ENCODE results near the gene TAGLN. TPM values are rescaled to one million over a fixed set of nuclear protein-coding genes. Genes with fewer than 3 reads are reported as not detected.

TAGLN gene
- polyA plus RNA-seq, 6 donors from 2014 or later = 5.2 to 11.5 (median 6.8) TPM; not detected in 1

DNA sequence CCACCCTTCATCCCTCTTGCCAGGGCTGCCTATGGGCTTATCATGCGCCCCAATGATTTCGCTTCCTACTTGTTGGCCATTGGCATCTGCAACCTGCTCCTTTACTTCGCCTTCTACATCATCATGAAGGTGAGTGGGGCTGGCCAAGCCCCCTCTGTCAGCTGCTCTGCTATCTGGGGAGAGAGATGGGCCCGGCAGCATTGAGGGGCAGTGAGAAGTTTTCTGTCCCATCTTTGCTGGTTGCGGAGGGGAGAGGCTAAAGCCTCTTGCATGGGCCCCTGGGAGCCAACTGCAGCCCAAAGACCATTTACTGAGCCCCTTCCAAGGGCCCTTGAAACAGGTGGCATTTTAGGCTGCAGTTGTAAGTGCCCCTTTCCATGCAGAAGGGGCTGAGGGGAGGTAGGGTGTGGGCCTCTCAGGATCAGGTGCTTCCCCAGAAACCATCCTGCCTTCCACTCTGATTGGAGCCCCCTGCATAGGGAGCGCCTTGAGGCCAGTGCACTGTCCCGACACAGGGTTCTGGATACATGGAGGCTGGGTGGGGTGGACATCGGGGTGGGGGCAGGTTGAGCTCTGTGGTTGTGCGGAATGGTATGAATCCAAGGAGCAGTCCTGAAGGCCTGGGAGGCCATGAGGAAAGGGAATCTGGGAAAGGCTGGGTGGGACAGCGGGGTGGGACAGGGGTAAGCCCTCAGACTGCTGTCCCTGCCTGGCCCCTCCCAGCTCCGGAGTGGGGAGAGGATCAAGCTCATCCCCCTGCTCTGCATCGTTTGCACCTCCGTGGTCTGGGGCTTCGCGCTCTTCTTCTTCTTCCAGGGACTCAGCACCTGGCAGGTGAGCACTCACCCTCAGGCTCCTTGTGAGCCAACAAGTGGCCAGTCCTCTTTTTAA, 5.8 kb upstream of the TAGLN start:
- peak overlapping the region; percentile 38 to 95 (median 84) for H3K27ac Mint-ChIP-seq
- H3K4me1 Mint-ChIP-seq = peaks cover 39 to 67% (median 61%) of the 10 kb centered on the region in 3 donors
- DNase-seq (no peak), ATAC-seq (ENCODE audit: low read depth in 2 of 2) (no peak)
- no peaks in the 10 kb centered on the region for H3K9me3 Mint-ChIP-seq
- H3K27me3 Mint-ChIP-seq = no peaks in the 10 kb centered on the region
- H3K36me3 Mint-ChIP-seq = peaks cover 9 to 20% of the 10 kb centered on the region in 2 donors
- peak overlapping the region in 3 of 8 donors; percentile 25 to 52 (median 45) for H3K4me3 Mint-ChIP-seq

DNA sequence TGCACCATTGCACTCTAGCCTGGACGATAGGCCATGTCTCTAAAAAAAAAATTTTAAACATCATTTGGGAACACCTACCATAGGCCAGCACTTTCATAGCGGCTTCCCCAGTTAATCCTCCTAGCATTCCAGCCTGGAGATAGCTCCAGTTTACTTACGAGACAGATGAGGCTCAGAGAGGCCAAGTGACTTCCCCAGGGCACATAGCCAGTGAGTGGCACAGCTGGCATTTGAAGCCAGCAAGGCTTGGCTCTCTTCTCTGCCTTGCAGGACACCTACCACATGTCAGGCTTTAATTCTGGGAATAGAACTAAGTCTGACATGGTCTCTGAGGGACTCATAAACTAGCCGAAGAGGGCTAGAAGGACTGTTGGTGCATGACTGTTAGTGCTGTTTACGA, 4.9 kb upstream of the TAGLN start:
- H3K27ac Mint-ChIP-seq = peak overlapping the region in 3 of 6 donors; percentile 49 to 66 (median 56)
- H3K27me3 Mint-ChIP-seq = no peaks in the 10 kb centered on the region
- DNase-seq (no peak), ATAC-seq (ENCODE audit: low read depth in 2 of 2) (no peak)
- H3K4me1 Mint-ChIP-seq = peaks cover 33 to 62% (median 57%) of the 10 kb centered on the region in 3 donors
- no peak overlapping the region for H3K4me3 Mint-ChIP-seq
- peaks cover 9 to 18% of the 10 kb centered on the region in 2 donors for H3K36me3 Mint-ChIP-seq
- no peaks in the 10 kb centered on the region for H3K9me3 Mint-ChIP-seq

DNA sequence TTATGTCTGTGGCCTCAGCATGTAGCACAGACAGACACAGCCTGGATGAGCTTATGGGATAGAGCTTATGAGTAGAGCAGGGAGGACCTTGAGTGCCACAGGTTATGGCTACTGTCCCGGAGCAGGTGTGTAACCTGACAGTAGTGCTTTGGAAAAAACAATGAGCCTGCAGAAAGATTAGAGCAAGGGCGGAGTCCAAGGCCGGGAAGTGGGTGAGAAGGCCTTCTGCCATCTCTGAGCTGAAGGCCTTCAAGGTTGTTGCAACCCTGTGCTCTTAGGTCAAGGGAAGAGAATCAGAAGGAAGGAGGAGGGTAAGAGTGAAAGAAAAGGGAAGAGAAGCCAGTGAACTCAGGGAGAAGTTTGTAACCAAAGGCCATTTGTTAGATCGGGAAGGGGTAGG, 3.9 kb upstream of the TAGLN start:
- ATAC-seq (ENCODE audit: low read depth in 2 of 2) (no peak), DNase-seq (no peak)
- Mint-ChIP-seq H3K27ac (peak overlapping the region in 5 of 6 donors; percentile 51 to 91 (median 89)), H3K9me3 (no peaks in the 10 kb centered on the region), H3K27me3 (no peaks in the 10 kb centered on the region), H3K4me3 (no peak overlapping the region), H3K36me3 (peaks cover 9 to 16% of the 10 kb centered on the region in 2 donors), H3K4me1 (peaks cover 26 to 52% (median 48%) of the 10 kb centered on the region in 3 donors)

DNA sequence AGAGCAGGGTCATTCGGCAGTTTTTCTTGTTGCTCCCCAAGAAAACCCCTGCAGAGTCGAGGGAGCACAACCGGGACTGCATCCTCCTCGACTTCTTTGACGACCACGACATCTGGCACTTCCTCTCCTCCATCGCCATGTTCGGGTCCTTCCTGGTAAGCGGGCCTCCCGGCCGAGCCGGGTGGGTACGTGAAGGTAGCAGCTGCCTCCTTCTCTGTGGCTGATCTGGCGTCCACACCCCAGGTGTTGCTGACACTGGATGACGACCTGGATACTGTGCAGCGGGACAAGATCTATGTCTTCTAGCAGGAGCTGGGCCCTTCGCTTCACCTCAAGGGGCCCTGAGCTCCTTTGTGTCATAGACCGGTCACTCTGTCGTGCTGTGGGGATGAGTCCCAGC, 3.4 kb upstream of the TAGLN start:
- H3K27ac Mint-ChIP-seq = peak overlapping the region in 4 of 6 donors; percentile 13 to 91 (median 78)
- peaks cover 24 to 51% (median 48%) of the 10 kb centered on the region in 3 donors for H3K4me1 Mint-ChIP-seq
- H3K36me3 Mint-ChIP-seq = peaks cover 9 to 16% of the 10 kb centered on the region in 2 donors
- no peak for DNase-seq
- H3K9me3 Mint-ChIP-seq = no peaks in the 10 kb centered on the region
- ATAC-seq (ENCODE audit: low read depth in 2 of 2) = no peak
- H3K4me3 Mint-ChIP-seq = no peak overlapping the region
- H3K27me3 Mint-ChIP-seq = no peaks in the 10 kb centered on the region

DNA sequence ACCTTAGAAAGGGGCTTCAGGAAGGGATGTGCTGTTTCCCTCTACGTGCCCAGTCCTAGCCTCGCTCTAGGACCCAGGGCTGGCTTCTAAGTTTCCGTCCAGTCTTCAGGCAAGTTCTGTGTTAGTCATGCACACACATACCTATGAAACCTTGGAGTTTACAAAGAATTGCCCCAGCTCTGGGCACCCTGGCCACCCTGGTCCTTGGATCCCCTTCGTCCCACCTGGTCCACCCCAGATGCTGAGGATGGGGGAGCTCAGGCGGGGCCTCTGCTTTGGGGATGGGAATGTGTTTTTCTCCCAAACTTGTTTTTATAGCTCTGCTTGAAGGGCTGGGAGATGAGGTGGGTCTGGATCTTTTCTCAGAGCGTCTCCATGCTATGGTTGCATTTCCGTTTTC, 2.2 kb upstream of the TAGLN start:
- H3K27me3 Mint-ChIP-seq = no peaks in the 10 kb centered on the region

GRCh38 chr11:117197516-117198456, 1.4 kb upstream of the TAGLN start:
- peak overlapping the region in 1 of 8 donors; percentile 15 for H3K4me3 Mint-ChIP-seq
- peak; percentile 23 to 24 for ATAC-seq (ENCODE audit: low read depth in 2 of 2)
- H3K27ac Mint-ChIP-seq = peak overlapping the region in 5 of 6 donors; percentile 61 to 84 (median 82)
- no peaks in the 10 kb centered on the region for H3K27me3 Mint-ChIP-seq
- no peak for DNase-seq
- H3K4me1 Mint-ChIP-seq = peaks cover 27 to 47% (median 44%) of the 10 kb centered on the region in 3 donors
- H3K9me3 Mint-ChIP-seq = no peaks in the 10 kb centered on the region
- peaks cover 9 to 15% of the 10 kb centered on the region in 2 donors for H3K36me3 Mint-ChIP-seq

More for the DNA sequence above, 2.2 kb upstream of the TAGLN start:
- H3K36me3 Mint-ChIP-seq = peaks cover 9 to 16% of the 10 kb centered on the region in 2 donors
- no peak overlapping the region for H3K27ac Mint-ChIP-seq
- DNase-seq = no peak
- no peaks in the 10 kb centered on the region for H3K9me3 Mint-ChIP-seq
- peaks cover 27 to 55% (median 44%) of the 10 kb centered on the region in 3 donors for H3K4me1 Mint-ChIP-seq
- H3K4me3 Mint-ChIP-seq = peak overlapping the region in 1 of 8 donors; percentile 53
- ATAC-seq (ENCODE audit: low read depth in 2 of 2) = no peak

- Mint-ChIP-seq H3K27ac (peak overlapping the region in 3 of 6 donors; percentile 7 to 61 (median 37)), H3K4me3 (peak overlapping the region in 1 of 8 donors; percentile 30), H3K9me3 (no peaks in the 10 kb centered on the region), H3K4me1 (peaks cover 24 to 41% (median 41%) of the 10 kb centered on the region in 3 donors), H3K27me3 (no peaks in the 10 kb centered on the region), H3K36me3 (peaks cover 9 to 11% of the 10 kb centered on the region in 2 donors)
- DNase-seq = no peak
- ATAC-seq (ENCODE audit: low read depth in 2 of 2) = no peak
These were observed 557 bp upstream of the TAGLN start for GRCh38 chr11:117198613-117199012.

DNA sequence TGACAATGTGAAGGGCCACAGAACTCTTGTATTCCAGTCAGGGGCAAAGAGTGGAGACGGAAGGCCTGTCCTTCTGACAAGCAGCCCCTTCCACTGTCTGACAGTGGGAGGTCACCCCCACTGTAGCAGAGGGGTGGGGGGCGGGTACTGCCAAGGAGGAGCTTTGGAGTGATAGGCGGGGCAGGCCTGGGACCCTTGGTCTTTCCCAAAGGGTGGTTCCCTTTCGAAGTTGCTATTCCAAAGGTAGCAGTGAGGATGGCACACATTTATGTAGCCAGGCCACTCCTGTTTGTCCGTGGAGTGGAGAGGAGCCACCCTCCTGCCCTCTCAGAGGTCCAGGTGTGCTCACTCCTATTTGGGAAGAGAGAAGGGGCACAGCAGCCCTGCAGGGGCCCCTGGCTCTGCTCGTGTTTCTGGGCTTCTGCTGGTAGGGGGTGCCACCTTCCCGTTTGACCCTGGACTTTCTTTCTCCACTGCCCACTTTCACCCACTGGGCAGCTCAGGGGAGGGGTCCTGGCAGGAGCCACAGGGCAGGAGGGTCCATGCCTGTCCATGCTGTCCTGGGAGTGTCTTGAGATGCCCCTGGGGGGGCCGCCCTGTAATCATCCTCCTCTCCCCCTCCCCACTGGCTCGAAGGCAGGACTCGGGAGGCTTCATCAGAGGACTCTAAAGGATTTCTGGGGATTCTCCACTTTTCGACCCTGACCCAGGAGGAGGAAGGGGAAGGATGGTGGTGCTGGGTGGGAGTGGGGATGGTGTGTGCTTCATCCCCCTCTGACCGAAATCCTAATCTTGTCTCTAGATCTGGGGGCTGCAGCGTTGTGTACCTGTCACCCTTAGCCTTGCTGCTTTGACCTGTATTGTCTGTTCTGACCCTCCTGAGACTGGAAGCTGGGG, 994 bp downstream of the TAGLN start:
- H3K9me3 Mint-ChIP-seq = no peaks in the 10 kb centered on the region
- peaks cover 25 to 45% (median 38%) of the 10 kb centered on the region in 3 donors for H3K4me1 Mint-ChIP-seq
- H3K27ac Mint-ChIP-seq = peak overlapping the region in 3 of 6 donors; percentile 39 to 88 (median 61)
- H3K4me3 Mint-ChIP-seq = peak overlapping the region in 1 of 8 donors; percentile 47
- H3K27me3 Mint-ChIP-seq = no peaks in the 10 kb centered on the region
- peaks cover 14 to 17% of the 10 kb centered on the region in 2 donors for H3K36me3 Mint-ChIP-seq
- DNase-seq (no peak), ATAC-seq (ENCODE audit: low read depth in 2 of 2) (no peak)

DNA sequence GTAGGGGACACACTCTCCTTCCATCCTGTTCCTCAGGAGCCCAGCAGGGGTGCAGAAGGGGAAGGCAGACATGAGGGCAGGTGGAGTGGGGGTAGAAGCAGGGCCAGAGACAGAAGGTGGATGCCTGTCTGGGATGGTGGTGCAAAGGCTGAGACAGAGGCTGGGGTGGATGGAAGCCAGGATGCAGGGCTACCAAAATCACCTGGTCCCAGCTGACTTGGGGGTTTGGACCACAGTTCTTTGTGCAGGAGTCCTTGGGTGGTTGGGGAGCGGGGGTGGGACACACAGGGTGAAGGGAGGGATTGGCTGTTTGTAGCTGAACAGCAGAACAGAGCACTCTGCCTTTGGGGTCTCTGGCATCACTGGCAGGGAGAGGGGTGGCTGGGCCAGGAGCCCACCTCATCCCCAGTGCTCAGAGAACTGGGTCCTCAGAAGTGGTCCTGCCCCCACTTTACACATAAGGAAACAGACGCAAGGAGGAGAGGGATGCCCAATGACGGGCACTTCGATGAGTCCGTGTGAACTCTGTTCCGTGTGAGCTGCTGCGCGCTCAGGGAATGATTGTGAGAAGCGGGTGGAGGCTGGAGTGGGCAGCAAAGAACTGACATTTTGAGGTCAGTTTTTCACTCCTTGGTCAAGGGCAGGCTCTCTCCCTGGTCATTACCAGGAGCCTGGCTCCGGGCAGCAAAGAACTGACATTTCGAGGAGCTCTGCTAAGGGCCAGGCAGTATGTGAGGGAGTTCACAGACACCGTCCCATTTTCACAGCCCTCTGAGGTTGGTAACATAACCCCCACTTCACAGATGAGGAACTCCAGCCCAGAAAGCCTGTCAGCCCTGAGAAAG, 1.9 kb downstream of the TAGLN start:
- H3K27me3 Mint-ChIP-seq = no peaks in the 10 kb centered on the region
- H3K27ac Mint-ChIP-seq = peak overlapping the region in 4 of 6 donors; percentile 39 to 62 (median 54)
- ATAC-seq (ENCODE audit: low read depth in 2 of 2) = peak in 1 of 2 donors; percentile 27
- peaks cover 11 to 15% of the 10 kb centered on the region in 2 donors for H3K36me3 Mint-ChIP-seq
- H3K9me3 Mint-ChIP-seq = no peaks in the 10 kb centered on the region
- no peak for DNase-seq
- peaks cover 21 to 38% (median 30%) of the 10 kb centered on the region in 3 donors for H3K4me1 Mint-ChIP-seq
- H3K4me3 Mint-ChIP-seq = peak overlapping the region in 1 of 8 donors; percentile 12

- Mint-ChIP-seq H3K4me3 (peak overlapping the region in 1 of 8 donors; percentile 25), H3K36me3 (peaks cover 11 to 15% of the 10 kb centered on the region in 2 donors), H3K9me3 (no peaks in the 10 kb centered on the region), H3K27ac (peak overlapping the region in 5 of 6 donors; percentile 56 to 91 (median 75)), H3K27me3 (no peaks in the 10 kb centered on the region), H3K4me1 (peaks cover 21 to 35% (median 30%) of the 10 kb centered on the region in 3 donors)
- DNase-seq (no peak), ATAC-seq (ENCODE audit: low read depth in 2 of 2) (no peak)
These were observed 2.6 kb downstream of the TAGLN start for GRCh38 chr11:117201658-117202305.

DNA sequence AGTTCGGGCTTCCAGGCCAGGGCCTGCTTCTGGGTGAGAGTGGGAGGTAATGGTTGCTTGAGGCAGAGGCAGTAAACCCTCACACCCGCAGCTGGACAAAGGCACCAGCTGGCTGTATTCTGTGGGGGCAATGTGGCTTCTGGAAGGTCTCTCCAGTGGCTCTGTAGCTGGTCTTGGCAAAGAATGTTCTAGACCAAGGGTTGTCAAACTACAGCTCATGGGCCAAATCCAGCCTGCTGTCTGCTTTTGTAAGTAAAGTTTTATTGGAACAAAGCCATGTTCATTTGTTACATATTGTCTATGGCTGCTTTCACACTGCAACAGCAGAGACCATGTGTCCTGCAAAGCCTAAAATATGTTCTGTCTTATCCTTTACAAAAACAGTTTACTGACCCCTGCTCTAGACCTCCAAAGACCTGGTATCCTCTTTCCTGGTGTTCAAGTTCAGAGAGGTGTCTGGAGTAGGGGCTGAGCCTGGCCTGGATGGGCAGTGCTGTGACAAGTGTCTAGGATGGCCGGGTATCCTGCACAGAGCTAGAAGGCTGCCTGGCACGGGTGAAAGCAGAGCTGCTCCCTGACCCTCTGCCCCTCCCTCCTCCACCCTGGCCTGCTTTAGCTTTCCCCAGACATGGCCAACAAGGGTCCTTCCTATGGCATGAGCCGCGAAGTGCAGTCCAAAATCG, 3.4 kb downstream of the TAGLN start:
- ATAC-seq (ENCODE audit: low read depth in 2 of 2) (no peak), DNase-seq (no peak)
- H3K36me3 Mint-ChIP-seq = peaks cover 11 to 12% of the 10 kb centered on the region in 2 donors
- H3K9me3 Mint-ChIP-seq = no peaks in the 10 kb centered on the region
- no peaks in the 10 kb centered on the region for H3K27me3 Mint-ChIP-seq
- H3K27ac Mint-ChIP-seq = peak overlapping the region in 4 of 6 donors; percentile 41 to 91 (median 66)
- no peak overlapping the region for H3K4me3 Mint-ChIP-seq
- peaks cover 18 to 28% (median 26%) of the 10 kb centered on the region in 3 donors for H3K4me1 Mint-ChIP-seq

Measured in naive B cell (primary cell).